Epithelial cell of proximal tubule (primary cell): ENCODE data around the gene PLPPR2. TPM values are rescaled to one million over a fixed set of nuclear protein-coding genes. Genes with fewer than 3 reads are reported as not detected.

Experiments
- DNase-seq: peaks from one replicate; pipeline ENCODE4 v3.0.0-alpha.2; 2011; ENCODE audit warnings: low read depth
- H3K4me3 ChIP-seq: 2 replicates; pipeline ENCODE4 v1.5.1; 2011; ENCODE audit warnings: low read depth, mild to moderate bottlenecking, low read length
- total RNA-seq: library from RNA; depleted of rRNA; stranded (reverse); fragments of >200 nt; gene quantifications from 2 replicates; pipeline ENCODE4 v1.2.3, GENCODE V29; 2015
- TF ChIP-seq, protein P1 (sequence below): conservative IDR thresholded peaks from 2 replicates; pipeline ENCODE4 v1.5.1; 2012; ENCODE audit warnings: low read depth, mild to moderate bottlenecking, low read length

Gene PLPPR2
- total RNA-seq, 1 donor from 2014 or later: 6.2 TPM

DNA sequence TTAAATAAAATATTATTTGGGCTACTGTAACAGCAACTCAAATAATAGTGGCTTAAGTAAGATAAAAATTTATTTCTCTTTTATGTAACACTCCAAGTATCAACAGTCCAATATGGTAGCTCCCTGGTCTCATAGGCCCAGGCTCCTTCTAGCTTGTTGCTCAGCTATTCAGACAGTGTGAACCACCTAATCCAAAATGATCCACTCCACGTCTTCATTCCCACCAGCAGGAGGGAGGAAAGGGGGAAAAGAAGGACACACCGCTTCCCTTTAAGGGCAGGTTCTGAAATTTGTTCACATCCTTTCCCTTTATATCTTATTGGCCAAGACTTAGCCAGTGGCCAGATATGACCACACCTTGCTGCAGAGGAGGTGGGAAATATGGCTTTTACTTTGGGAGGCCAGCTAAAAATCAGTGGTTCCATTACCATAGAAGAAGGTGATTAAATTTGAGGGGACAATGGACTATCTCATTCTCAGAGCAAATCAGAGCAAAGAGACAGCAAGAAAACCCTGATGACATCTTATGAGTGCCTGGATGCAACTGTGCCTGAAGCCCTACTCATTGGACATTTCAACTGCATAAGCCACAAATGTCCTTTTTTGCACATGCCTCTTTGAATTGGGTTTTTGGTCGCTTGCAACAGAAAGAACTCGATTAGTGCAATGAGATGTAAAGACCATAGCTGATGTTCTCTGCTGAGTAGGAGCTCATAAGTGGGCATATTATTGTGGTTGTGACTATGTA, 35.9 kb downstream of the PLPPR2 start:
- TF ChIP-seq, protein P1, sequence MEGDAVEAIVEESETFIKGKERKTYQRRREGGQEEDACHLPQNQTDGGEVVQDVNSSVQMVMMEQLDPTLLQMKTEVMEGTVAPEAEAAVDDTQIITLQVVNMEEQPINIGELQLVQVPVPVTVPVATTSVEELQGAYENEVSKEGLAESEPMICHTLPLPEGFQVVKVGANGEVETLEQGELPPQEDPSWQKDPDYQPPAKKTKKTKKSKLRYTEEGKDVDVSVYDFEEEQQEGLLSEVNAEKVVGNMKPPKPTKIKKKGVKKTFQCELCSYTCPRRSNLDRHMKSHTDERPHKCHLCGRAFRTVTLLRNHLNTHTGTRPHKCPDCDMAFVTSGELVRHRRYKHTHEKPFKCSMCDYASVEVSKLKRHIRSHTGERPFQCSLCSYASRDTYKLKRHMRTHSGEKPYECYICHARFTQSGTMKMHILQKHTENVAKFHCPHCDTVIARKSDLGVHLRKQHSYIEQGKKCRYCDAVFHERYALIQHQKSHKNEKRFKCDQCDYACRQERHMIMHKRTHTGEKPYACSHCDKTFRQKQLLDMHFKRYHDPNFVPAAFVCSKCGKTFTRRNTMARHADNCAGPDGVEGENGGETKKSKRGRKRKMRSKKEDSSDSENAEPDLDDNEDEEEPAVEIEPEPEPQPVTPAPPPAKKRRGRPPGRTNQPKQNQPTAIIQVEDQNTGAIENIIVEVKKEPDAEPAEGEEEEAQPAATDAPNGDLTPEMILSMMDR: no peak
- DNase-seq: no peak
- no peak overlapping the region for H3K4me3 ChIP-seq

DNA sequence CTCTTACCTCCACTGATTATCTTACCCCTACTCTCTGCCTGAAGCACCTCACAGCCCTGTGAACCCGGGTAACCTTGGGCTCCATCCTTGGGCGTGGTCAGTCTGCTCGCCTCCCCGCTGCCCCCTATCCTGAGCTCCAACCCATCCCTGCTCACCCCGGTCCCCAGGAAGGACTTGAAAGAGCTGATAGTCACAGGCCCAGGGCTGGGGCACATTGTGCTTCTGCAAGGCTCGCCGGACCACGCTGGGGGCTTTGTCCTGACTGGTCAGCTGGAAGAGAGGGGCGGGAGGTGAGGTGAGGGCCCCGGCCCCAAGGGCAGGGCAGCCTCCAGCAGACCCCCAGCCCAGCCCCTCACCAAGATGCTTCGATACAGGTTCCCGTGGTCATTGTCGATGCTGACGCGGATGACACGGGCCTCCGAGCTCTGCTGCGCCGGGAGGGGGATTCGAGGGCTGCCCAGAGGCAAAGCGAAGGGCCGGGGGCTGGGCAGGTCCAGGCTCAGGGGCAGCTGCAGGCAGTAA, 41.9 kb downstream of the PLPPR2 start:
- TF ChIP-seq, protein P1: no peak
- no peak overlapping the region for H3K4me3 ChIP-seq
- DNase-seq: no peak

DNA sequence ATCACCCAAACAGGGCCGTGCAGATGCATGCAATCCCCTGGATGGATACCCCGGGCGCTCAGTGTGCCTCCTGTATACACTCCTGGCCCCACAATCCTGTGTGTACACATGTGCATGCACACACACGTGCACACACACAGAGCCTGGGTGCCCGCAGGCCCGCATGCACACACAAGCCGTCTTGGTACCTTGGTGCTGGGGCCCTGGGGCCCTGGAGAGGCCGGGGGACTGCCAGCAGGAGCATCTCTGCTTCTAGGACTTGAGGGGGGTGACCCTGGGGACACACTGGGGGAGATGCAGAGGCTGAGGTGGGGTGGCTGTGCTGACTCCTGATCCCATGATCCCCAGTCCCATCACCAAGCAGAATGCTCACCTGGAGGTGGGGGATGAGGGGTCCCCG, 44.4 kb downstream of the PLPPR2 start:
- TF ChIP-seq, protein P1: no peak

DNA sequence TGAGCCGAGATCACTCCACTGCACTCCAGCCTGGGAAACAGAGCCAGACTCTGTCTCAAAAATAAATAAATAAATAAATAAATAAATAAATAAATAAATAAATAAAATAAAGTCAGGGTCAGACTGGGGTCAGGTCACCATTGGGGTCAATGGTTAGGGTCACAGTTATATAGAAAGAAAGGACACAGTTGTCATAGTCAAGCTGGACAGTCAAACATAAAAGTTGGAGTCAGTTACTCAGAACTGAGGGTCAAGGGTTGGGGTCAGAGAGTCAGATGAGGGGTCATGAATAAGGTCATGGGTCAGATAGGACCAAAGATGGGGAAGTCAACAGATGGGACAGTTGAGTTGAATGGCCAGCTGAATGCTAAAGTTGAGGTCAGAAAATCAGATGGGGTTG, 45.6 kb downstream of the PLPPR2 start:
- TF ChIP-seq, protein P1: no peak
- no peak overlapping the region for H3K4me3 ChIP-seq
- DNase-seq: no peak

More for the DNA sequence above, 44.4 kb downstream of the PLPPR2 start:
- no peak for DNase-seq
- H3K4me3 ChIP-seq: no peak overlapping the region

DNA sequence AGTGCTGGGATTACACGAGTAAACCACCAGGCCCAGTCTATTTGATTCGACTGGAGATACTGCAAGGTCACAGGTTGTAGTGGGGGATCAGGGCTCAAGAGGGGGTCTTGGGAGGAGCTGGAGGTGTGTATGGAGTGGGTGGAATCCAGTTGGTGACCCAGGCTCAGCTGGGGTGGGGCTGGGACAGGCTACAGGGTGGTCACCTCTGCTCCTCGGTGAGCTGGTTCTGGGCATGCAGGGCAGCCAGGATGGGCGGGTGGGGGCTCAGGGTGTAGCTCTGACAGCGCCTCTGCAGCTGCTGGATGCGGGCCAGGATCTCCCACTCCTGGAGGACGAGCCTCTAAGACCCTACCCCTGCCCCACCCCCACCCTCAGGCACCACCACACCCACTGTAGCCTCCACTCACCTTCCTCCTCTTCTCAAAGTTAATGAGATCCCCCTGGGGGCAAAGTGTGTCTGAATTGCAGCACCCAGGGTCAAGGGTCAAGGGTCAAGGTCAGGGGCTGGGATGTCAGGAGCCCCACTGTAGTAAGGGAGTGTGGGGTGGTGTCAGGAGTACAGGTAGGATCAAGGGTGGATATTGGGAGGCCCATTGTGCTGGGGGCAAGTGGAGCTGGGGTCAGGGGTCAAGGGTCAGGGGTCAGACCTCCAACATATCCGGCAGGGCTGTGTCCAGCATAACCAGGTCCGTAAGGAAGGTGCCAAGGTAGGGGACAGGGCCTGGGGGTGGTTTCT, 46.7 kb downstream of the PLPPR2 start:
- DNase-seq: no peak
- TF ChIP-seq, protein P1: no peak
- H3K4me3 ChIP-seq: no peak overlapping the region

DNA sequence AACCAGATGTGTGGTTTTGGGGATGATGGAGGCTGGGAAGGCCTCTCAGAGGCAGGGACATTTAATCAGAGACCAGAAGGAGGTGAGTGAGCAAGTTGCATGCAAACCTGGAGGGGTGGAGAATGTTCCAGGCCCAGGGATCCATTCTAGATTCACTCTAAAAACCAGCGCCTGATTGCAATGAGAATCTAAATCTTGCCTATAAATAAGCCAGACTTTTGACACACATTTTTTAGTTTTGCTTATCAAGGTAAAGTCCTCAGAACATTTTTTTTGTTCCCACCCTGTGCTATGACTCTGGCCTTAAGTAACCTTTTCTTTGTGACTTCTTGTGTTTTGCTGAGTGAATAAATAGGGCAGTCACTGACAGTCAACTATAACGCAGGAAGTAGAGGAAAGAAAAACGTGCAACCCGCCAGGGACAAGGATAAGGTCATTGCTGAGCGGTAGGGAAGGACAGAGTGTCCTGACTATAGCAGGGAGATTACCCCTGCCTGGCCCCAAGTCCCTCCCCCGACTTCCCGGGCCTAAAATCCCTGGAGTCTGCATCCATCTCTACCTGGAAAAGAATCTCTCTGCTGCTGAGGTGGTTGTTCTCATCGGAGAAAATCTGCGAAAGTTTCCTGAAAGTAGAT, 49.5 kb downstream of the PLPPR2 start:
- TF ChIP-seq, protein P1: no peak
- H3K4me3 ChIP-seq: no peak overlapping the region
- DNase-seq: no peak
